HG03175 (cell line): ENCODE results near the gene MGLL.

Experiments used
- ATAC-seq: cut with Tn5 transposase; IDR thresholded peaks from one replicate; pipeline ENCODE4 v1.9.1; 2021; ENCODE audit warnings: mild to moderate bottlenecking, moderate library complexity; ENCODE audit not compliant: unreplicated experiment

MGLL gene

GRCh38 chr3:127760361-127760760 is 62.0 kb downstream of the MGLL start:
- ATAC-seq = no peak

- no peak for ATAC-seq
Measured at GRCh38 chr3:127759826-127760225, 62.5 kb downstream of the MGLL start.

- no peak for ATAC-seq
Measured at GRCh38 chr3:127758013-127758412, 64.3 kb downstream of the MGLL start.

- ATAC-seq = no peak
Measured at GRCh38 chr3:127755305-127755681, 67.0 kb downstream of the MGLL start.

GRCh38 chr3:127754411-127755304 is 67.7 kb downstream of the MGLL start:
- ATAC-seq = peak; percentile 27

GRCh38 chr3:127753898-127754410 is 68.4 kb downstream of the MGLL start:
- ATAC-seq = peak; percentile 28

- no peak for ATAC-seq
Measured at GRCh38 chr3:127753338-127753737, 69.0 kb downstream of the MGLL start.

- no peak for ATAC-seq
Measured at GRCh38 chr3:127751782-127752181, 70.5 kb downstream of the MGLL start.

- ATAC-seq = no peak
Measured at GRCh38 chr3:127751163-127751621, 71.1 kb downstream of the MGLL start.

GRCh38 chr3:127750226-127751031 is 71.9 kb downstream of the MGLL start:
- peak; percentile 50 for ATAC-seq

- no peak for ATAC-seq
Measured at GRCh38 chr3:127749787-127750225, 72.5 kb downstream of the MGLL start.

- no peak for ATAC-seq
Measured at GRCh38 chr3:127749361-127749760, 73.0 kb downstream of the MGLL start.

GRCh38 chr3:127748754-127749327 is 73.5 kb downstream of the MGLL start:
- no peak for ATAC-seq

- no peak for ATAC-seq
Measured at GRCh38 chr3:127747751-127748521, 74.4 kb downstream of the MGLL start.

- ATAC-seq = no peak
Measured at GRCh38 chr3:127747066-127747465, 75.2 kb downstream of the MGLL start.

- ATAC-seq = no peak
Measured at GRCh38 chr3:127746400-127747057, 75.8 kb downstream of the MGLL start.

- ATAC-seq = no peak
Measured at GRCh38 chr3:127745656-127746399, 76.5 kb downstream of the MGLL start.

GRCh38 chr3:127744875-127745274 is 77.4 kb downstream of the MGLL start:
- no peak for ATAC-seq

GRCh38 chr3:127744253-127744815 is 78.0 kb downstream of the MGLL start:
- ATAC-seq = no peak
